22Rv1 (cell line): Measurements from ENCODE around the gene TMEM117.
"Not testable (repeated sequence)": the region's sequence is repeated elsewhere in the genome, so short reads cannot be mapped to it uniquely, and the experiment has no call there.

ENCODE experiments used
- CTCF ChIP-seq: fragments of 450-650 bp; IDR thresholded peaks from 2 replicates; pipeline ENCODE4 v1.5.1; 2017; ENCODE audit warnings: mild to moderate bottlenecking
- ZFX ChIP-seq: fragments of 450-650 bp; IDR thresholded peaks from 2 replicates; pipeline ENCODE4 v1.6.1; 2017; ENCODE audit warnings: antibody characterized with exemption, borderline replicate concordance

- TF ChIP-seq CTCF, ZFX: not testable (repeated sequence)
These were observed 543.2 kb downstream of the TMEM117 start for GRCh38 chr12:44379113-44379512.
